Eye (tissue), 1 donor: ENCODE measurements around the gene YIPF7.

Experiments
- DNase-seq: peaks from one replicate; pipeline ENCODE4 v3.0.0-alpha.2; 2015

Gene YIPF7

DNA sequence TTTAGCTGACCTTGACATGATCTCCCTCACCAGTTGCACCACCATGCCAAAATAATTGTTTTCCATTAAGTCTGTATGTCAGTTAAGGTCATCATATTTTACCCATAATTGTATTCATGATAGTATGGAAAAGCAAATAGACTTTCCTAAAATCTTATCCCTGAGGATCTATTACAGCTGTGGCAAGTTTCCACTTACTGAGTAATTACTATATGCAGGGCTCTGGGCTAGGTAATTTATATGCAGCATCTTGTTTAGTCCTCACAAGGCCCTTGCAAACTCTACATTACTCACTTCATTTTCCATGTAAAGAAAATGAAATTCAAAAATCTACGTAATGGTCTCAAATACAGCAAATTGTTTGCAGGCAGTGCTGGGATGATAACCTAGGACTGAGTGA is 34.8 kb downstream of the YIPF7 start:
- DNase-seq, result no peak

DNA sequence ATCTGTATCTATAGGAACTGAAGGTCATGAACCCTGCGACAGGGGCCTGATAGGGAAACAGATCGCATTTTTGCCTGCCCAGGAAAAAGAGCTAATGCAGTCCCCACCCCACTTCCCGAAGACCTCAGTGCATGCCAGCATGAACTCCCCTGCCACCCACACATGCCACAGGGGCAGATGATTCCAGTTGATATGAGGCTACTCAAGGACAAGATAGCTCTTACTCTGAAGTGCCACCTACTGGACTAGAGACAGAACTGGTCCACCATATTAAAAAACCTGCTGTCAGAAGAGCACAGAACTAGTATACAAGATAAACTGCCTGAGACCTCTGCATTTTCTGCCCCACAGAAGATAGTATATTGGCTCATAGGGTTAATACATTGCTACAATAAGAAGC is 68.0 kb downstream of the YIPF7 start:
- DNase-seq, result no peak

DNA sequence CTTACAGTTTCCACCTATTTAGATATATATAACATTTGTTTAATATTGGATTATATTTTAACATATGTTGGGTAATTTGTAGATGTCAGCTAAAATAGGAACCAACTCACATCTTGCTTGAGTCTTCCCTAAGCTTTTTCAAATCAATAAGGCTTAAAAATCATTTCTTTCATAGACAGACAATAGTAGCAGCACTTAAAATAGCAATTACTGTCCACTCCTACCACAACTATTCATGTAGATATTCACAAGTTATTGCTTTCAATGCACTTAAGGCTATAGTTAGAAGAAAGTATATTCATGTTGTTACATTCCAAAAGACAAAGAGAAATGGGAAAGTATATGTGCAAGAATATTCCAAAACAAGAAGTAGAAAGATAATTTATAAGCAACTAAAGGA is 71.2 kb downstream of the YIPF7 start:
- no peak for DNase-seq

DNA sequence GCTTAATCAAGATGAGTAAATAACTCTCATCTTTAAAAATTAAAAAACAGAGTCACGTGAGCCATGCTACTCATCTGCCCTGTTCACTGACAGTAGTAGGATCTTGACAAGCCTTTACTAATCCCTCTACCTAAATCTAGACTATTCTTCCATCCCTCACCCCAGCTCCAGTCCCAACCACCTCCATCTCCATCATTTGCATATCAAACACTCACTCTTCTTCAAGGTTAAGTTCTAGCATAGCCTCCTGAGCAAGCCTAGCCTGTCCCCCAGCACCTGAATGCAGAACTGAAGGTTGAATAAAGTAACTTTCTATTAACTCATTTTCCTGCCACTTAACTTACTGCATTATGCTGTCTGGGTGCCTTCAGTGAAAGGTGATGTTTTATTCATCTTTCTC is 72.5 kb downstream of the YIPF7 start:
- DNase-seq, result no peak
